Mesendoderm (in vitro differentiated cells): Measurements from ENCODE around the gene CHST15.
"Not testable (repeated sequence)": the region's sequence is repeated elsewhere in the genome, so short reads cannot be mapped to it uniquely, and the experiment has no call there.

Source experiments
- DNase-seq: peaks from one replicate; pipeline ENCODE4 v3.0.0; 2013
- H2AK5ac ChIP-seq: 2 replicates; pipeline ENCODE4 v1.6.1; 2013; ENCODE audit warnings: low read length, inconsistent platforms
- H2BK120ac ChIP-seq: 2 replicates; pipeline ENCODE4 v1.6.1; 2013; ENCODE audit warnings: low read depth, mild to moderate bottlenecking, low read length, moderate library complexity, mixed read lengths
- H2BK15ac ChIP-seq: replicated peaks from 2 replicates; pipeline ENCODE4 v1.6.1; 2013; ENCODE audit warnings: low read depth, mild to moderate bottlenecking, moderate library complexity
- H2BK5ac ChIP-seq: 2 replicates; pipeline ENCODE4 v1.6.1; 2013; ENCODE audit warnings: low read length, inconsistent platforms
- H3K18ac ChIP-seq: 2 replicates; pipeline ENCODE4 v1.6.1; 2013; ENCODE audit warnings: mild to moderate bottlenecking, low read length, mixed read lengths
- H3K23ac ChIP-seq: one replicate; pipeline ENCODE4 v1.6.1; 2013; ENCODE audit warnings: low read length
- H3K27ac ChIP-seq: 2 replicates; pipeline ENCODE4 v1.5.1; 2013; ENCODE audit warnings: low read depth, mild to moderate bottlenecking, inconsistent platforms, low read length, moderate library complexity
- H3K27me3 ChIP-seq: 2 replicates; pipeline ENCODE4 v1.6.1; 2013; ENCODE audit warnings: low read length, control low read depth, mild to moderate bottlenecking, inconsistent platforms; ENCODE audit not compliant: insufficient read depth, poor library complexity
- H3K36me3 ChIP-seq: 2 replicates; pipeline ENCODE4 v1.6.1; 2013; ENCODE audit warnings: low read length, inconsistent platforms; ENCODE audit not compliant: control insufficient read depth, insufficient read depth
- H3K4ac ChIP-seq: one replicate; pipeline ENCODE4 v1.6.1; 2013; ENCODE audit warnings: low read depth, mild to moderate bottlenecking, low read length, moderate library complexity
- H3K4me1 ChIP-seq: 2 replicates; pipeline ENCODE4 v1.6.1; 2013; ENCODE audit warnings: low read depth, low read length, inconsistent platforms; ENCODE audit not compliant: control insufficient read depth
- H3K4me2 ChIP-seq: 2 replicates; pipeline ENCODE4 v1.6.1; 2013; ENCODE audit warnings: low read length
- H3K4me3 ChIP-seq: 2 replicates; pipeline ENCODE4 v1.5.1; 2013; ENCODE audit warnings: mild to moderate bottlenecking, low read length
- H3K56ac ChIP-seq: one replicate; pipeline ENCODE4 v1.6.1; 2013; ENCODE audit warnings: low read length
- H3K79me1 ChIP-seq: 2 replicates; pipeline ENCODE4 v1.6.1; 2013; ENCODE audit warnings: low read length, inconsistent platforms
- H3K79me2 ChIP-seq: 2 replicates; pipeline ENCODE4 v1.6.1; 2013; ENCODE audit warnings: mild to moderate bottlenecking, low read length; ENCODE audit not compliant: control insufficient read depth, insufficient read depth
- H3K9ac ChIP-seq: 2 replicates; pipeline ENCODE4 v1.6.1; 2013; ENCODE audit warnings: low read length, inconsistent platforms
- H4K5ac ChIP-seq: one replicate; pipeline ENCODE4 v1.6.1; 2013; ENCODE audit warnings: low read length
- H4K8ac ChIP-seq: one replicate; pipeline ENCODE4 v1.6.1; 2013; ENCODE audit warnings: low read depth, mild to moderate bottlenecking, control low read depth, low read length, moderate library complexity
- WGBS: extraction: QIAGEN DNeasy Blood & Tissue Kit; methylation state at CpG from one replicate; pipeline ENCODE4 v1.1.7; 2013; ENCODE audit warnings: low lambda C conversion rate, missing lambda C conversion rate; ENCODE audit not compliant: insufficient coverage; ENCODE audit errors: extremely low coverage; 5-methylcytosine and 5-hydroxymethylcytosine counted together

Gene CHST15

GRCh38 chr10:124095096-124095495 is 1.7 kb upstream of the CHST15 start:
- peaks cover 6% of the 10 kb centered on the region for H3K79me1 ChIP-seq
- no peak overlapping the region for H3K18ac ChIP-seq
- no peak overlapping the region for H2BK15ac ChIP-seq
- WGBS, result no CpG with 5 or more reads among the region's 6 CpGs
- no peak overlapping the region for H3K9ac ChIP-seq
- no peaks in the 10 kb centered on the region for H3K27me3 ChIP-seq
- H4K8ac ChIP-seq, result no peak overlapping the region
- DNase-seq, result no peak
- no peak overlapping the region for H2AK5ac ChIP-seq
- no peak overlapping the region for H3K56ac ChIP-seq
- H3K4me3 ChIP-seq, result no peak overlapping the region
- no peak overlapping the region for H4K5ac ChIP-seq
- H3K4ac ChIP-seq, result no peak overlapping the region
- H3K79me2 ChIP-seq, result peaks cover 9% of the 10 kb centered on the region
- H3K27ac ChIP-seq, result no peak overlapping the region
- no peak overlapping the region for H2BK5ac ChIP-seq
- no peak overlapping the region for H2BK120ac ChIP-seq
- H3K36me3 ChIP-seq, result no peaks in the 10 kb centered on the region
- no peak overlapping the region for H3K23ac ChIP-seq
- H3K4me1 ChIP-seq, result no peaks in the 10 kb centered on the region
- H3K4me2 ChIP-seq, result no peak overlapping the region

GRCh38 chr10:124094419-124094785 is 1.0 kb upstream of the CHST15 start:
- no peak overlapping the region for H2AK5ac ChIP-seq
- no peak overlapping the region for H3K18ac ChIP-seq
- H2BK5ac ChIP-seq, result no peak overlapping the region
- no peak overlapping the region for H2BK15ac ChIP-seq
- WGBS, result no CpG with 5 or more reads among the region's 11 CpGs
- no peak overlapping the region for H3K4me3 ChIP-seq
- H3K4ac ChIP-seq, result no peak overlapping the region
- H3K36me3 ChIP-seq, result no peaks in the 10 kb centered on the region
- H3K79me2 ChIP-seq, result peaks cover 11% of the 10 kb centered on the region
- no peak overlapping the region for H2BK120ac ChIP-seq
- no peak overlapping the region for H4K5ac ChIP-seq
- no peak overlapping the region for H3K23ac ChIP-seq
- no peaks in the 10 kb centered on the region for H3K27me3 ChIP-seq
- peaks cover 10% of the 10 kb centered on the region for H3K79me1 ChIP-seq
- H3K4me1 ChIP-seq, result no peaks in the 10 kb centered on the region
- H4K8ac ChIP-seq, result no peak overlapping the region
- no peak for DNase-seq
- H3K56ac ChIP-seq, result peak overlapping the region; percentile 52
- H3K27ac ChIP-seq, result no peak overlapping the region
- peak overlapping the region; percentile 15 for H3K4me2 ChIP-seq
- H3K9ac ChIP-seq, result no peak overlapping the region

GRCh38 chr10:124093774-124094418 is 498 bp upstream of the CHST15 start:
- not testable (repeated sequence) for H3K27ac ChIP-seq, H2BK120ac ChIP-seq, H2BK15ac ChIP-seq, H3K4me1 ChIP-seq, H3K4ac ChIP-seq, H2BK5ac ChIP-seq, H3K18ac ChIP-seq, H2AK5ac ChIP-seq, H3K27me3 ChIP-seq, H4K5ac ChIP-seq, H4K8ac ChIP-seq, H3K79me1 ChIP-seq, H3K23ac ChIP-seq, H3K36me3 ChIP-seq
- Histone ChIP-seq H3K4me2 (peak overlapping the region; percentile 75), H3K79me2 (peaks cover 11% of the 10 kb centered on the region), H3K4me3 (peak overlapping the region; percentile 57), H3K56ac (peak overlapping the region; percentile 91), H3K9ac (peak overlapping the region; percentile 76)
- no CpG with 5 or more reads among the region's 39 CpGs for WGBS
- peak; percentile 64 for DNase-seq

GRCh38 chr10:124092250-124092859 is 1.0 kb downstream of the CHST15 start:
- peak overlapping the region; percentile 65 for H3K4me3 ChIP-seq
- DNase-seq, result peak; percentile 72

GRCh38 chr10:124091646-124092249 is 1.6 kb downstream of the CHST15 start:
- H4K8ac ChIP-seq, result no peak overlapping the region
- no peak overlapping the region for H2BK5ac ChIP-seq
- H2BK120ac ChIP-seq, result no peak overlapping the region
- H3K4me2 ChIP-seq, result peak overlapping the region; percentile 86
- no peak overlapping the region for H2BK15ac ChIP-seq
- peak overlapping the region; percentile 65 for H3K4me3 ChIP-seq
- H3K36me3 ChIP-seq, result no peaks in the 10 kb centered on the region
- peaks cover 17% of the 10 kb centered on the region for H3K79me1 ChIP-seq
- H3K27me3 ChIP-seq, result no peaks in the 10 kb centered on the region
- H3K4me1 ChIP-seq, result no peaks in the 10 kb centered on the region
- peak overlapping the region; percentile 89 for H3K56ac ChIP-seq
- peak; percentile 60 for DNase-seq
- H2AK5ac ChIP-seq, result no peak overlapping the region
- H3K18ac ChIP-seq, result peak overlapping the region; percentile 93
- no peak overlapping the region for H3K4ac ChIP-seq
- no peak overlapping the region for H3K27ac ChIP-seq
- H3K79me2 ChIP-seq, result peaks cover 15% of the 10 kb centered on the region
- no peak overlapping the region for H4K5ac ChIP-seq
- no CpG with 5 or more reads among the region's 55 CpGs for WGBS
- peak overlapping the region; percentile 66 for H3K23ac ChIP-seq
- H3K9ac ChIP-seq, result peak overlapping the region; percentile 70

More at GRCh38 chr10:124092250-124092859, 1.0 kb downstream of the CHST15 start:
- Histone ChIP-seq H3K4ac (peak overlapping the region; percentile 88), H2BK120ac (peak overlapping the region; percentile 1), H3K56ac (peak overlapping the region; percentile 91), H2BK15ac (no peak overlapping the region), H2AK5ac (no peak overlapping the region), H3K79me1 (peaks cover 15% of the 10 kb centered on the region), H3K9ac (peak overlapping the region; percentile 76), H4K8ac (no peak overlapping the region), H3K79me2 (peaks cover 12% of the 10 kb centered on the region), H3K23ac (peak overlapping the region; percentile 66), H3K4me2 (peak overlapping the region; percentile 86), H2BK5ac (peak overlapping the region; percentile 73), H4K5ac (no peak overlapping the region), H3K27me3 (no peaks in the 10 kb centered on the region), H3K18ac (peak overlapping the region; percentile 93), H3K4me1 (no peaks in the 10 kb centered on the region), H3K36me3 (no peaks in the 10 kb centered on the region), H3K27ac (peak overlapping the region; percentile 69)
- no CpG with 5 or more reads among the region's 70 CpGs for WGBS
